Lower leg skin (tissue), 3 donors: ENCODE results near the gene ADARB1.

Experiments
- POLR2A ChIP-seq, 2 donors: fragments of 450-650 bp; IDR thresholded peaks; one replicate each; pipeline ENCODE4 v1.6.1; 2016 to 2017; ENCODE audit warnings: antibody characterized with exemption in 2 of 2, mild to moderate bottlenecking in 1 of 2, moderate library complexity in 1 of 2
- TF ChIP-seq, protein P1 (sequence below), 3 donors: fragments of 450-650 bp; IDR thresholded peaks; one replicate each; pipeline ENCODE4 v1.5.1; 2016; ENCODE audit warnings: antibody characterized with exemption in 3 of 3, mild to moderate bottlenecking in 3 of 3, moderate library complexity in 2 of 3

GRCh38 chr21:45089964-45090363 lies 15.6 kb downstream of the ADARB1 start:
- TF ChIP-seq, protein P1, sequence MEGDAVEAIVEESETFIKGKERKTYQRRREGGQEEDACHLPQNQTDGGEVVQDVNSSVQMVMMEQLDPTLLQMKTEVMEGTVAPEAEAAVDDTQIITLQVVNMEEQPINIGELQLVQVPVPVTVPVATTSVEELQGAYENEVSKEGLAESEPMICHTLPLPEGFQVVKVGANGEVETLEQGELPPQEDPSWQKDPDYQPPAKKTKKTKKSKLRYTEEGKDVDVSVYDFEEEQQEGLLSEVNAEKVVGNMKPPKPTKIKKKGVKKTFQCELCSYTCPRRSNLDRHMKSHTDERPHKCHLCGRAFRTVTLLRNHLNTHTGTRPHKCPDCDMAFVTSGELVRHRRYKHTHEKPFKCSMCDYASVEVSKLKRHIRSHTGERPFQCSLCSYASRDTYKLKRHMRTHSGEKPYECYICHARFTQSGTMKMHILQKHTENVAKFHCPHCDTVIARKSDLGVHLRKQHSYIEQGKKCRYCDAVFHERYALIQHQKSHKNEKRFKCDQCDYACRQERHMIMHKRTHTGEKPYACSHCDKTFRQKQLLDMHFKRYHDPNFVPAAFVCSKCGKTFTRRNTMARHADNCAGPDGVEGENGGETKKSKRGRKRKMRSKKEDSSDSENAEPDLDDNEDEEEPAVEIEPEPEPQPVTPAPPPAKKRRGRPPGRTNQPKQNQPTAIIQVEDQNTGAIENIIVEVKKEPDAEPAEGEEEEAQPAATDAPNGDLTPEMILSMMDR (IDR thresholded peaks at IDR 0.05) = no peak
- TF ChIP-seq POLR2A (IDR thresholded peaks at IDR 0.05) = no peak
